NCI-H82 treated with DMSO at 0.1 percent for 48 hours (cell line): Measurements from ENCODE around the gene MAGI3.
A peak's percentile ranks its signal among the peaks of the same experiment; 100 is the strongest.

Experiments
- DNase-seq: peaks from one replicate; lab custom pipeline; 2025; ENCODE audit not compliant: unreplicated experiment; lab: John Stamatoyannopoulos, UW

Gene MAGI3

DNA sequence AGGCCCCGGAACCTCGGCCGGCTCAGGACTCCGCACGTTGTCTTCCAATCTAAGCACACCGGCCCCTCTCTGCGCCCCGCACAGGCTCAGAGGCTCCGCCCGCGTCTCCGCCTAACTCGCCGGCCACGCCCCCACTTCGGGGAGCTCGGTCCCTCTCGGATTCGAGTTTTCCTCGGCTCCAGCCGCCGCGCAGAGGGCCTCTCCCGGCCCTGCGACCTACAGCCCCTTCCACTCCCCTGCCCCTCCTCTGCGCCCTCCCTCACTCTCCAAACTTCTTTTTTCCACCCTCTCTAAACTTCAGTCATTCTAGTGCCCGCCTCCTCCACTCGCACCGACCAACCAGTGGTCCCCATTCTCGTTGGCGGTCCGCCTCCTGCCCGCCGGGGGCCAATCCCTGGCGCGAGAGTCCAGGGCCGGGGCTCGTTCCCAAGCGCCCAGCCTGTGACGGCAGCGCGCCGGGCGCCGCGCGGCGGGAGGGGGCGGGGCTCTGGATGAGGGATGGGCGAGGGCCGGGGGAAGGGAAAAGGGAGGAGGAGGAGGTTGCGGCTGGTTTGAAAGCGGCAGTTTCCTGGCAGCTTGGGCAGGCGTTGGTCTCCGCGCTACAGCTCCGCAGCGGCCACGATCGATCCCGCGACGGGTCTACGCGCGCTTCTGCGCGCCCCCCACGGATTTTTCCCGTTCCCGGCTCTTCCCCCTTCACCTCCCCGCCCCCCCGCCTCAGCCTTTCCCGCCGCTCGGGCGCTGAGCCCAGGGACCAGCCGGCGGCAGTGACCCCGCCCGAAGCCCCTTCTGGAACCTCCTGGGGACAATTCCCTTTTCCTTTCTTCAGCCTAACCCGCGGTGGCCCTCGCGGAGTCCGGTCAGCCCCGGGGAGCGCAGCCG lies at the start of gene MAGI3:
MAGI3 (plus strand) TSS at position 563 of the 882 bp plus-strand sequence. CDS start 519 bp downstream, outside the sequence.
- DNase-seq, result peak; percentile 99

DNA sequence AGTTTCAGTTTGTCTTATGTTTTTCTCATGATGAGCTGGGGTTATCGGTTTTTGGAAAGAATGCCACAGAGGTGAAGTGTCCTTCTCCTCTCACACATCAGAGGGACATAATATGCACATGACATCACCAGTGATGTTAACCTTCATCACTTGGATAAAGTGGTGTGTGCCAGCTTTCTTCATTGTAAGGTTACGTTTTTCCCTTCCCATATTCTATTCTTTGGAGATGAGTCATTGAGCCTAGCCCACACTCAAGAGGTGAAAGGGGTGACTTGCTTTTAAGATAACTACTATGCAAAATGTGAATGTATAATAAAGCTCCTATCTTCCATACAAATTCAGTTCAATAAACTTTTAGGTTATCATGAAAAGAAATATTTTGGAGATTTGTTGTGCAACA lies 36.7 kb upstream of the MAGI3 start:
- DNase-seq, result no peak

DNA sequence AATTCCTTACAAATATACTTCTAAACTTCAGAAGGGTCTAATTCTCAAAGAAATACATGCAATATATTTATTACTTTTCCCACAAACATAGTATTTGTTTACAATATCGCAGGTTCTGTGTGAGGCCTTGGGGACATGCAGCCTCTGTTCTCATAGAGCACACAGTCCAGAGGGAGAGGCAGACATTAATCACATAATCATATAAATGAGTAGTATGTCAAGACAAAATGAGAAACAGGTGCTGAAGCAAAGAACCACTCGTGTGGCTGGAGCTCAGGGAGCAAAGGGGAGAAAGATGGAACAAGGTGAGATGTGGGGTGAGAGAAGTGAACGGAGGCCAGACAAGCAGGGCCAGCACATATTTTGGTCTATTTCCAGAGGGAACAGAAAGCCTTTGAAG lies 26.4 kb upstream of the MAGI3 start:
- no peak for DNase-seq

DNA sequence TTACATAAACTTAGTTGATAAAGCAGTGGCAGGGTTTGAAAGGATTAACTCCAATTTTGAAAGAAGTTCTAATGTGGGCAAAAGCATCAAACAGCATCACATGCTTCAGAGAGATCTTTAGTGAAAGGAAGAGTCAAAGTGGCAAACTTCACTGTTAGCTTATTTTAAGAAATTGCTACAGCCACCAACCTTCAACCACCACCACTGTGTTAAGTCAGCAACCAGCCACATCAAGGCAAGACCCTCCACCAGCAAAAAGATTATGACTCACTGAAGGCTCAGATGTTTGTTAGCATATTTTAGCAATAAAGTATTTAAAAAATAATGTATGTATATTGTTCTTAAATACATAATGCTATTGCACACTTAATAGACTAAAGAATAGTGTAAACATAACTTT lies 21.3 kb upstream of the MAGI3 start:
- DNase-seq, result no peak

DNA sequence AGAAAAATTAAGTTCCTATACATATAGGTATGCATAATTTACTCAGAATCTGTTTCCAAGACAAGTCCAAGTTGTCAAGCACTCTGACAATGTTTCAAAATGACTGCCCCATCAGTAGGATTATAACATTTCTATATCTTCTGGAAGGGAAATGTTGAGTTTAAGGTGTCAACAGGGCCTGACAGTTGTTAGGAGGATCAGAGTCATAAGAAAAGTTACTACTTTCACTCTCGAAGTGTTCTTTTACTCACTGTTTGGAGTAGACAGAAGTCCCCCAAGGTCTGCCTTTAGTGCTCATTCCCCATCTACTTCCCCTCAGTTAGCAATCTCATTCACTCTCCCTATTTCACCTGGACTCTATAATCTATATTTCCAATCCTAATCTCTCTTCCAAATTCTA lies 20.6 kb upstream of the MAGI3 start:
- DNase-seq, result no peak

DNA sequence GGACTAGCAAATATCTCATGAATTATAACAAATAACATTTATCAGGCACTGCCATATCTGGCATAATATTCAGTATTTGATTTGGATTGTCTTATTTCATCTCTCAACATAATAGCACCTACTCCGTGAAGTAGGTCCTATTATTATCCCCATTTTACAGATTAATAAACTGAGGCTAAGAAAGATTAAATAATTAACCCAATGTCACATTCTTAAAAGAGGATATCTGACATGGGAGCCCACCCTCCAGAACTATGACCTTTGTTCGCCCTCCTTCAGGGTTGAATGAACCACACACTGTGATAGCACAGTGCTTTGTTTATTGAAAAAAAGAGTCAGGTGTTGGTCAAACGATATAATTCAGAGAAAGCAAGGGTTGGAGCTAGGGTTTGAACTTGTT lies 19.4 kb upstream of the MAGI3 start:
- no peak for DNase-seq

DNA sequence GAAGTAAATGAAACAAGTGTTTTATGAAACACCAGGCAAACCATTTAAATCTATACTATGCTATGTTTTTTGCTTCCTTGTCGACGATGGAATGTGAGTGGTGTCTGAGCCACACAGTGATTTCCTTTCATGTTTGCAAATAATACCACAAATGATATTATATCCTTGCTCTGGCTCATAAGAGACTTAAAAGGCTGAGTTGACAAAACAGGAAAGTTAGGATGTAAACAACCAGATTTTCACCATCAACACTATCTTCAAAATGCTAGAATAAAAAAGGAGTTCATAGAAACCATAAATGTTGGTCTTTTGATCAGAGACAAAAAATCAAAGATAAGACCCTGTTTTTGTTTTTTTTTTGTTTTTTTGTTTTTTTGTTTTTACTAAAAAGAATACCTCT lies 17.8 kb upstream of the MAGI3 start:
- DNase-seq, result no peak

DNA sequence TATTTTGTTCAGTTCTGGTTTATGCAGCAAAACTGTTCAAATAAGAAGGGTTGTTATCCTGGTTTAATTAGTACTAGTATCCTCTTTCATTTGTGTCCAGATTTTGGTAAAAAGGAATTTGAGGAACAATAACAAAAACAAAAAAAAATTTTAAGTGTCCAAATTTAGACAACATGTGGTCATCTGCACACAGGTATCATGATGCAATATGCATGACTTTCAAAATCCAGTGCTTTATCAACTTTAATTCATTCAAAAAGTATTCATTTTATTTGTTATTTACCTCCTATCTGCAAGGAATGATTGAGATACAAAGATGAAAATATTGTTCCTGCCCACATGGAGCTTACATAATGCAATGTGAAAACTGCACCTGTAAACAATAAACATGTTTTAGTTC lies 16.7 kb upstream of the MAGI3 start:
- DNase-seq, result no peak

DNA sequence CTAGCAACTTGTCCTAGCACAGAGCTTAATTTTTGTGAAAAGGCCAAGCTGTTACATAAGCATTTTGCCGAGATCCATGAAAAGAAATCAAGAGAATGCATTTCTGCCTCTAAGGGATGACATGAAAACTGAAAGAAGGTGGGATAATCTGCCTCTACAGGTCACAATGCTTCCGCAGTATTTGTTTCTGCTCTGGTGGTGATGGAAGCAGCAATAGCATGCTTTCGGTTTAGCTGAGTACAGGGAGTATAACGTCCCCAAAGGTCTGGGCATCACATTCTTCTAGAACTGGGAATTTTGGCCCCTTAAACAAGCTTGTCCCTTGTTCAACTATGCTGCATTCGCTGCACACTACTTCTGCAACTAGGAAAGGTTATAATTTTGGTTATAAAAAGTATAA lies 14.4 kb upstream of the MAGI3 start:
- DNase-seq, result no peak

DNA sequence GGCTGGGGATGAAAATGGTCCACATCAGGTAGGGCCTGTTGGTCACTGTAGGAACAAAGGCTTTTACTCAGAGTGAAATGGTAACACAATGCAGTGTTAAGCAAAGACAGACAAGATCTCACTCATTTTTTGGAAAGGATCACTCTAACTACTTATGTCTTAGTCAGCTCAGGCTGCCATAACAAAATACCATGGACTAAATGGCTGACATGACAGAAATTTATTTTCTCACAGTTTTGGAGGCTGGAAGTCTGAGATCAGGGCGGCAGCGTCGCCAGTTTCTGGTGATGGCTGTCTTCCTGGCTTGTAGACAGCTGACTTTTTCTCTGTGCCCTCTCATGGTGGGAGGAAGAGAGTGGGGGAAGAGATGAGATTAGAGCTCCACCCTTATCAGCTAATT lies 10.2 kb upstream of the MAGI3 start:
- no peak for DNase-seq

DNA sequence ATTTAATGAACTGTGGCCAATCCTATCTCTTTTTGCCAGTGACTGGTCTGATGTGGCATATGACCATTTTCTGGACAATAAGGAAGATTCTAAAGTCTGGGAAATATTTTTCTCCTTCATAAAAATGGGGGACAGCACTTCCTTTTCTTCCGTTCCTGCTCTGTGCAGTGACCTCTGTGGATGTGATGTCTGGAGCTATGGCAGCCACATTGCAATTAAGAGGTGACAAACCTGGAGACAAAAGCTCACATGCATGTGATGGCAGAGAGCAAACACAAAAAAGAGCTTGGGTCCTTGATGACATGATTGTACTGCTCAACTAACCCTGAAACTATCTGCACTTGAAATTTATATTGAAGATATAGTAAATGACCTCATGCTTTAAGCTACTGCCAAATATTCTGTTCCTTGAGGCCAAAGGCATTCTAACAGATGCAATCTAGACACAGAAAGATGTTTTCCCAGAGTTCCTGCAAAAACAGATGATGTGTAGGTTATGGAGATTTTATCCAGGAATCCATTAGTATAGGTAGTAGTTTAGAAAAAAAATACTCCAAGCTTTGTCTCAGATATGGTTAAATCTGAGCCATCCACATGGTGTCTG lies 2.2 kb upstream of the MAGI3 start:
- no peak for DNase-seq

DNA sequence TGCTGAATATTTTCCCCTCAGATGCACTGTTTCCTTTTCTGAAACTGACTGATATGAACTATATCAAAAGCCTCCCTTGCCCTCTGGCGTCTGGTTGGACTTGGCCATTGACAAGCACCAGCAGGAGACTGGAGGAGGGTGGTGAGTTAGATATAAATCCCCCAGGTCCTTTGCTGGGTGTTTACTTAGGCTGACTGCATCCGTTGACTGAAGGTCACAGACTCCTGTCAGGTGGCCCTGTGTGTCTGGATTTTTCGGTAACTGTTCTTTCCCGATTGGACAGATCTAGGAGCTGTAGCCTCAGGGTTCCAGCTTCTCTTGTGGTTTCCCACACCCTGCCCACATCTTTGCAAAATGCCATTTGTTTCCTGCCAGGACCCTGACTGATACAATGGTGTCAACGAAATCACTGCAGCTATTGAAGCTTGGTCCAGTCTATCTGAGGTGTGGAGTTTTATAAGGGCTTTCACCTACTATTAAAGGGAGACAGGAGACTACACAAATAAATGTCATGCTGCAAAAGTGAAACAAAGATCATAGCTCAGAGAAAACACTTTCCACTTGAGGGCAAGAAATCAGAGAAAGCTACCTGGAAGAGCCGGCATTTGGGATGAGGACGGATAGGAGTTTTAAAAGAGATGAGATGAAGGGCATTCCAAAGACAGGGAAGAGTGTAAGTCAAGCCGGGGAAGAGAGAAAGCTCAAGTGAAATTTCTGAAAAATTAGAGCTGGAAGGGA lies 1.5 kb upstream of the MAGI3 start:
- DNase-seq, result no peak

DNA sequence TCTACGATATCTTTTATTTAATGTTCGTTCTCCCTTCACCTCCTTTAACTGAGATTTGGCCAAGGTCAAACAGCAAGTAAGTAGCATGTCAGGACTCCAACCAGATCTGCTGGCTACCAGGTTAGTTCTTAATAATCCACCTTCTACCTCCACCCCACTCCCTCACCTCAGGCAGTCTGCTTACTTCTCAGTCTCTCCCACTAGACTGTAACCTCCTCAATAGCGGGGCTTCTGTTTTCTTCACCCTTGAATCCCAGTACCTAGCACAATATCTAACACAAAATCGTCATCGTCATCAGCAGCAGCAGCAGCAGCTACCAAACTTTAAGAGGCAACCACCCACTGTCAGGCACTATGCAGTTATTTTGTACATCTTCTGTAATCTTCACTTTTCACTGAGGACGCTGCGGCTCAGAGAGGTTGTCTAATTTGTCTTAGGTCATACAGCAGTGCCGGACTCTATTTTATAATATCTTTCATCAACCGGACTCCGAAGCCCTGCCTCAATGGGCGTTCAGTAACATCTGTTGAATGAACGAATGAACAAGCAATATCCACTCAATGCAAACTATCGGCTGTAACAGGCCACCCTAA lies 859 bp upstream of the MAGI3 start:
- DNase-seq, result no peak

DNA sequence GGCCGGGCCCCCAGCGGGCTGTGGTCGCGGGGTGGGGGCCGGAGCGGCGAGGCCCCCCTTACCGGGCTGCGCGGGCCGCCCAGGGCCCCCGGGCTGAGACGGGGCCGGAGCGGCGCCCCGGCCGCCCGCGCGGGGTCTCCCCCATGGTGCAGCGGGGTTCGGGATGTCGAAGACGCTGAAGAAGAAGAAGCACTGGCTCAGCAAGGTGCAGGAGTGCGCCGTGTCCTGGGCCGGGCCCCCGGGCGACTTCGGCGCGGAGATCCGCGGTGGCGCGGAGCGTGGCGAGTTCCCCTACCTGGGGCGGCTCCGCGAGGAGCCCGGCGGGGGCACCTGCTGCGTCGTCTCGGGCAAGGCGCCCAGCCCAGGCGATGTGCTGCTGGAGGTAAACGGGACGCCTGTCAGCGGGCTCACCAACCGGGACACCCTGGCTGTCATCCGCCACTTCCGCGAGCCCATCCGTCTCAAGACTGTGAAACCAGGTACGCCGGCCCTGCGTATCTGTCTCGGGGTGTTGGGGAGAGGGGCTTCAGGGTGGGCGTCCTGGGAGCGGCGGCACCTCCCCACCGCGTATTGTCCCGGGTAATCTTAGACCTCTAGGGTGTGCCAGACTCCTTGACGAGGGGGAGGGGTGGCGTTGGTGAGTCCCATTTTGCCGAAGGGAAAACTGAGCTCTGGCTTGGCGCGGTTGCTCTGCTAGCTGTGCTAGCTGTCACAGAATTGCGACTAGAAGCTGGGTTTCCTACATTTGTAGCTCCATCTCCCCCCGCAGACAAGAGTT lies 745 bp downstream of the MAGI3 start:
- no peak for DNase-seq

DNA sequence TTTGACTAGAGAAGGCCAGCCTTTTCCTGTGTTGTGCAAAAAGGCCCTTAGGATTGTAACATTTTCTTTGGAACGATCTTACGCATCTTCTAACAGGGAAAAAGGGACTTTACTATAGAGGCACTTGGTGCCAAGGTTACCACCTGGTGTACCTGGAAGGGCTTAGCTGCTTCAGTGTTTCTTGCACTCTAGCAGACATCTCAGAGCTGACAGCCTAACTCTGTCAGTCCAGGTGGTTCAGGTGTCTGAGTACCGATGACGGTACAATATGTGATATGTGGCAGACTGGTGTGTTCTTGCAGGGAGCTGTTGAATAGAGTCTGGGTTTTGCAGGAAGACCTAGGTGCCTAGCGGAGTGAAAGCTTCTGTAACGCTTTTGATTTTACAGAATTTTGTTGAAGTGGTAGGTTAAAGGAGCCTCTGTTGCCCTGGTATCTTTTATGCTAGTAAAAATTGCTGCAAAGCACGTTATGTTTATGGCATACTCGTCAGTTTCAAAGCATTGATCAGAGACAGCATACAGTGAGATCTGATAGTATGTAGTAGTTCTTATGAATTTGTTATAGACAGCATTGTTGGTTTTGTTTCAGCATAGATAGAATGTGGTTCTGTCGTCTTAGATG lies 1.4 kb downstream of the MAGI3 start:
- no peak for DNase-seq

DNA sequence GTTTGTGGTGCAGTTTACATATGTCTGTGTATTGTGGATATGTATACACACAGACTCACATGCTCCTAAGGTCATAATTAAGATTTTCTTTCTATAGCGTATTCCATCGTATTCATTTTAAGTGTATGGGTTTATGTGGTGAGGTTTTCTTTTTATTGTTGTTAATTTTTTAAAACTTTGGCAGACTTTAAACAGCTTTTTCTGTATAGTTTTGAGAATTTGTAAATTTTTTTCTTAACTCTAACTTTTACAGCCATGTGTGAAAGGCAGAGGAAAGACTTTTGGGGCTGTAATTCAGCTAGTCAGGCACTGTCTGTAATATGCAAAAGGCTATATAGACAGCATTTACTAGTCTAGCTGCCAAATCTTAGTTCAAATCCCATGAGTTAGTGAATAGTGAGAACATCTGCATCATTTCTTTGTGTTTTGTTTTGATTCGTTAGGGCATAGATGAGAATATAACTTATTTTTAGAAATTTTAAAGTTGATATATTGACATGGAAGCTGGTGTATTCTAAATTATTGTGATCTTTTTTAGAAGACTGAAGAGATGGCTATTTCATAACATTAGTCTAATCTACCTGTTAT lies 2.3 kb downstream of the MAGI3 start:
- no peak for DNase-seq

DNA sequence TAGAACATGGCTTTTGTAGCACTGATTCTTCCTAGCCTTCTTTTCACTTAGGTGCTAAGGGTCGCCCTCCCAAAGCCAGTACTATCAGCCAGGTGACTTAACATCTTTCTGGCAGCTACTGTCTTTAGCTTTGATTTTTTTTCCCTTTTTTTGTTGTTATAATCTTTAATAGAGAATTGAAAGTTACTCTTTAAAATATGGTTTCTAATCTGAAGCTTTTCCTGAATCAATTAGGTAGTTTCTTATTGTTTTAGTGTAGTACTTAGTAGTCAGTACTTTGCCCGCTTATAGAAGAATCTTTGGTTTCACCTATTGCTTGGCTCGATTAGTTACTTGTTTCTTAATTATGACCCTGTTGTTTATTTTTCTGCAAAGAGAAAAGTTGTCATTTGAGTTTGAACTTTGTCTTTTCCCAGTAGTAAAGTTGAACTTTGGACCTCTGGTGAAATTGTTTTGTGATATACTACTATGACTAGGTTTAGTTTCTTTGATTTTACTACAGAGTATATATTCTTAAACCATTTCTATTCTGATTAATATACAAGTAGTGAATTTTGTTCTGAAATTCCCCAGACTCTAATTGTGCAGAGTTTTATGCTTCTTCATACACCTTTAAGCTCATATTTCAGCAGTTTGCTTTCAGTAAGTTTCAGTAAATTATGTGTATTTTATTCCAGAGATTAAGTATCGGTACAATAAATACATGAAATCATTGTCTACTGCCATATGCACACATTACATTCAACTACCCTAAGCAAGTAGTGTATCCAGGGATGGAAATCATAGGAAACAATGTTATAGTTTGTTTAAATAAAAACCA lies 3.9 kb downstream of the MAGI3 start:
- DNase-seq, result no peak

DNA sequence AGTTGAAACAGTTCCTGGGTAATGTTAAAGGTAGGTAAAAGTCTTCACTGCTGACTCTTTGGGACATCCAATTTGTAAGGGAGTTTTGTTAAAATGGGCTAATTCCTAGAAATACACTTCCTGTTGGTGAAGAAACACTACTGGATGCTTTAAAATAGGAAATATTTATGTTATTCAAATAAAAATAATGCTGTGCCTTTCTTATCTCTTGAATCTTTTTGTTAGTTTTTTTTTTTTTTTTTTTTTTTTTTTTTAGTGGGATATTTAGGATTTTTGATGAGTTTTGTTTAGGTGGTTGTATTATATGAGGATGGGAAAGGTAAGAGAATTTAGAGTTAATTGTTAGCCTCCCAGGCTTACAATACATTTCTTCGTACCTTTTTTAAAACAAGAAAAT lies 4.5 kb downstream of the MAGI3 start:
- no peak for DNase-seq

DNA sequence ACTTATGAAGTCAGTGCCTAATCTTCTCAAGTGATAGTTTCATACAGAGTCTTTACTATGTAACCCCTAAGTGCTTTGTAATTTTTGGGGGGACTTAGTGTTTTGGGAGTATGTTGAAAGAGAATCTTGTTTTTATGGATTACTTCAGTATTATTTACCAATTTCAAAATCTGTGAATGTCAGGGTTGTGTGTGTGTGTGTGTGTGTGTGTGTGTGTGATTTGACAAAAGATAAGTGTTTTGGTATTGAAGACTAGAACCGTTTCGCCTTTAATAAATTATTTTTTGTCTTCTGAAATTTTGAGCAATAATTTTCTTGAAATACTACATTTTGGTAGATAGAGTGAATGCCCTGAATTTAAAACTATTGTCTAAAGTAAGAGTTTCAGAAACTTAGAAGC lies 5.8 kb downstream of the MAGI3 start:
- no peak for DNase-seq
